Testis (tissue), 2 donors: Measurements from ENCODE around the gene M6PR.

Source experiments
- CTCF ChIP-seq, 3 experiments: fragments of 450-650 bp in 2 of 3; fragments of 200-600 bp in 1 of 3; sonication (generic) in 1 of 3; IDR thresholded peaks; one replicate each; pipeline ENCODE4 v1.5.1; 2016 to 2019; ENCODE audit warnings: antibody characterized with exemption in 3 of 3, mild to moderate bottlenecking in 2 of 3, moderate library complexity in 1 of 3
- POLR2A ChIP-seq: fragments of 450-650 bp; IDR thresholded peaks from one replicate; pipeline ENCODE4 v1.6.1; 2017; ENCODE audit warnings: antibody characterized with exemption, mild to moderate bottlenecking, moderate library complexity

- TF ChIP-seq CTCF (IDR thresholded peaks at IDR 0.05) = no peak
- TF ChIP-seq POLR2A = no peak
These were observed 52.4 kb downstream of the M6PR start for GRCh38 chr12:8897081-8897480.
